GM19397 (cell line): ENCODE measurements around the gene TANC1.
A peak's percentile ranks its signal among the peaks of the same experiment; 100 is the strongest.

Experiments used
- ATAC-seq: cut with Tn5 transposase; IDR thresholded peaks from one replicate; pipeline ENCODE4 v1.9.1; 2021; ENCODE audit warnings: mild to moderate bottlenecking, moderate library complexity; ENCODE audit not compliant: unreplicated experiment

The TANC1 gene

DNA sequence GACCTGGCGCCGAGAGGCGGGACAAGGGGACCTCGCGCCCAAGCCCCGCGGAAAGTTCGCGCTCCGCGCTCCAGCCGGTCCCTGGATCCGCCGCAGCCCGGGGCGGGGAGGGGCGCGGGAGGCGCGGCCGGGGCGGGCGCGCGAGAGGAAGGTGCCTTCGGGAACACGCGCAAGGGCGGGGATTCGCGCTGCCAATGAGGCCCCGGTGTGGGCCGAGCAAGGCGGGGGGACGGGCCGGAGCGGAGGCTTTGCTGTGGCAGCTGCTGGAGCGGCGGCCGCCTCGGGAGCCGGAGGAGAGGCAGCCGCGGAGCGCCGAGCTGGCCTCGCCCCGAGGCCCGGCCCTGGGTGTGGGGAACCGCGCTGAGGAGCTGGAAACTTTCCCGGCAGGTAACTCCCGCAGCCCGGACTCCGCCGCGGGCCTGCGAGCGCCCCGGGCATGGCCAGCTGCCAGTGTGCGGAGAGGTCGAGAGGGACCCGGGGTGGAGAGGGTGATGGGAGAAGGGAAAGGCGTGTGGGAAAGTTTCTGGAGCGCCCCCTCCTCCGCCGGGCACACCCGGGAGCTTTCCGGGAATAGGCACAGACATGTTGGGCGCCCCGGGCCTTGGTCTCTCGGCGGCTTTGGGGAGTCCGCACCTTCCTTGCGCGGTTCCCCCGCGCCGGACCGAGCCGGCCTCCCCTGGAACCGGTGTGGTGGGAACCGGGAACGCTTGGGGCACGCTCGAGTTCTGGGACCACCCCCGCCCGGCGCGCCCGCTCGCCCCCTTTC lies at the start of gene TANC1:
Gene TANC1 (plus strand): TSS at position 245 of the 766 bp plus-strand sequence. CDS start 97,271 bp downstream, outside the sequence.
- ATAC-seq, result peak; percentile 93

DNA sequence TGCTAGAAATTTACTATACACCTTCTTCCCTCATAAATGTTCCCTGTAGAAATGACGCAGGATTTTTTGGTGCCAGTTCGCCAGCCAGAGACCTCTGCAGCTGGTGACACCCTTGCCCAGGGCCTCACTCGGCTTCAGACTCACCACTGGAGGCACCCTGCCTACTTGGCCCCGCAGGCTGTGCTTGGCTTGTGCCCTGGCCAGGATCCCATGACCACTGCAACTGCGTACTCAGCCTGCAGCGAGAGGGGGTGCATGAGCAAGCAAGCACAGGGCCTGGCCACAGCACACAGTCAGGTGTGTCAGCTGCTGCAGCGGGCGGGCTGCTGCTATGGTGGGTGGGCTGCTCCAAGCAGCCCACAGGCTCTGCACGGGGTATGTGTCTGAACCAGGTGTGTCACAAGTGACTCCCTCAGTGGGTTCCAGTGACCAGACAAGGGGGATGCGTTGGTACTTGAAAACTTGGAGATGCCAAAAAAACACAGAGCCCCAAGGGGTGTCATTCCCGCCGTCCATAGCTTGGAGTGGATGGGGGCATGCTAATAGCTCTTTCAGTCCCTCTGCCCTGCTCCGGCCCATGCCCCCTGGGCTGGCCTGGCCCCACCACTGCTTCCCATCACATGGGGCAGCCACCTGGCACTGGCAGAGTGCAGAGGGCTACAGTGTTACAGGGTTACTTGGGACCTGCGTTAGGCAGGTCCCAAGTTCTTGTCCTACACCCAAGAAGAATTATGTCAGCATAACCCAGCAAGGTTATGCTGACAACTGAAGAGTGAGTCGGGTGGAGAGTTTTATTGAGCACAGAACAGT lies 46.6 kb upstream of the TANC1 start:
- no peak for ATAC-seq

DNA sequence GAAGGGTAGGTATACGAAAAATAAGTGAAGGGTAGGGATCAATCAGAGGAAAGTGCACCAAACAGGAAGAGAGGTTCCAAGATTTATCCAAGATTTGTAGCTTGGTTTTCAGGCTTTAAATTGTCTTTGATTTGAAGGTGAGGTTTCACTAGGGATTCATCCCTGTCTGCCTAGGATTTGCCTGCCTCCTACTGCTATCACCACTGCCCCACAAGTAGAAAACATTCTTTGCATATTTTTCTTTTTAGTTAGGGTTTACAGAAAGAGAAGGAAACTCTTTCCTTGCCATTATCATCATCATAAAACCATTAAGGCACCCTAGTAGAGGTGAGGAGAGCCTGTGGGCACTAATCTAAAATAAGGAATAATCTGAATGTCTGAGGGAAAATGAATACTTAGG lies 45.8 kb upstream of the TANC1 start:
- no peak for ATAC-seq

DNA sequence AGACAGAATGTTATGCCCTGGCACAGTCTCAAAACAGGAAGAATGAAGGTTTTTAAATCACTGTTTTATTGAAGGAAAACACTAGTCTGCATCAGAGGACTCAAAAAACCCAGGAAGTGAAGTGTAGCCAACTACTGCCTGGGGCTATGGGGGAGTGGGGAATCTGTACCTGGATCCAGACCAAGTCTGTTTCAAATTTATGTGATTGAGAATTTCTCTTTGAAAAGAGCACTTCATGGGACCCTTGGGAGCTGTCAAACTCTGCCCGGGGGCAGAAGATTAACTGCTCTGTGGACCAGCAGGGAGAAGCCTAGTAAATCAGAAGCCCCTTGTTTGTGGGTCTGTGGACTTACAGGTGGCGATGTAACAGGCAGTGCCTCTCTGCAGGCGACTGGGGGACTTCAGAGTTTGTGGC lies 45.3 kb upstream of the TANC1 start:
- no peak for ATAC-seq

DNA sequence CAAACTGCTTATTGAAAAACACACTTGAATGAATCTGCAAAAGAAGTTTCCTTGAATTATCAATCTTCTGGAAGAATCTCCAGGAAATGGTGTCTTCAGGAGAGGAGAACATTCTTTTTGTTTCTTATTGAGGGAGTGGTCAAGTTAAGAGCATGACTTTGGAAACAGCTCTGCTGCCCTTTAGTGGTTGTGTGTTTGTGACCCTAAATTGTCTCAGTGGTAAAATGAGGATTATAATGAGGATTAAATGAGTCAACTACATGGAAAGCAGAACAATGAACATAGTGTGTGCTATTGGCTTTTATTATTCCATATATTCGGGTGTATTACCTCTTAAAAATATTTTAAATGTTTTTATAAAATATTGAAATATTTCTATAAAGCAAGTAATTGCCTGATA lies 44.8 kb upstream of the TANC1 start:
- ATAC-seq, result no peak

DNA sequence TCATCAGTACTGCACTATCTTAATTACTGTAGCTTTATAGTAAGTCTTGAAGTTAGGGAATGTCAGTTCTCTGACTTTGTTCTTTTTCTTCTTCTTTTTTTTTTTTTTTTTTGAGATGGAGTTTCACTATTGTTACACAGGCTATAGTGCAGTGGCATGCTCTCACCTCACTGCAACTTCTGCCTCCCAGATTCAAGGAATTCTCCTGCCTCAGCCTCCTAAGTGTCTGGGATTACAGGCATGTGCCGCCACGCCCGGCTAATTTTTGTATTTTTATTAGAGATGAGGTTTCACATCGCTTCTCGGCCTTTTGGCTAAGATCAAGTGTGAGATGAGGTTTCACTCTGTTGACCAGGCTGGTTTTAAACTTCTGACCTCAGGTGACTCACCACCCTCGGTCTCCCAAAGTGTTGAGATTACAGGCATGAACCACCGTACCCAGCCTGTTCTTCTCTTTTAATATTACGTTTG lies 41.9 kb upstream of the TANC1 start:
- ATAC-seq, result no peak

DNA sequence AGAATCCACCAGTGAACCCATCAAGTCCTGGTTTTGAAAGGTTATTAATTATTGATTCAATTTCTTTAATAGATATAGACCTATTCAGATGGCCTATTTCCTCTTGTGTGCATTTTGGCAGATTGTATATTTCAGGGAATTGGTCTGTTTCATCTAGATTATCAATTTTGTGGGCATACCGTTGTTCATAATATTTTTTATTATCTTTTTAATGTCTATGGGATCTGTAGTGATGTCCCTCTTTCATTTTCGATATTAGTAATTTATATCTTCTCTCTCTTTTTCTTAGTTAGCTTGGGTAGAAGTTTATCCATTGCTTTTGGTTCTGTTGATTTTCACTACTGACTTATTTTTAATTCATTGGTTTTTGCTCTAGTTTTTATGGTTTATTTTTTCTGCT lies 39.9 kb upstream of the TANC1 start:
- ATAC-seq, result no peak

DNA sequence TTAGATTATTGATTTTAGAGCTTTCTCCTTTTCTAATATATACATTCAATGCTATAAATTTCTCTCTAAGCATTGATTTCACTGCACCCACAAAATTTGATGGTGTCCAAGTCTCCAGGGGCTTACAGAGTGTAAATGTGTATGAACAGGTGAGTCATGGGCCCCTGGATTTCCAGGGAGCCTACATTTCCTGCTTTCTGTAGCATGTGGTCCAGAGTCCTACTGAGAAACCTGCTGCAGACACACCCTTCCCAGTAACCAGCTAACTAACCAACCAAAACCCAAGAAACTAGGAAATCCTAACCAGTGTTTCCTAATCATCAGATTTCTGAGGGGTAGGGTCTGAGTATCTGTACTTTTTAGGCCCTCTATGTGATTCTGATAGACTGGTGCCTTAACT lies 39.5 kb upstream of the TANC1 start:
- ATAC-seq, result no peak

DNA sequence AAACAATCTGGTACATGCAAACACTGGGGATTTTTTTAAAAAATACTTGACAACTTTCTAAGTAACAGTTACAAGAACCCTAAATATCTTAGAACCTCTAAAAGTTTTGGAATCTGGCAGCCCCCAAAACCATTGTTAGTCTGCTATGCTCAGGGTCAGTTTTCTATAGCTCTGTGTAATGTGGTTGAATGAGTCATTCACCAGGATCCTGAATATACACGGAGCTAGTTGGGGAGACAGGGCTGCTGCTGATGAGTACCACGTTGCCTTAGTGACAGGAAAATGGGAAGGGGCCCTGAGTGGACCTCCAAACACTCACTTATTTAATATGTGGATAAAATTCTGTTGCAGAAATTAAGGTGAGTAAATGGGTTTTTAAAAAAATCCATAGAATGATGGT lies 36.9 kb upstream of the TANC1 start:
- no peak for ATAC-seq

DNA sequence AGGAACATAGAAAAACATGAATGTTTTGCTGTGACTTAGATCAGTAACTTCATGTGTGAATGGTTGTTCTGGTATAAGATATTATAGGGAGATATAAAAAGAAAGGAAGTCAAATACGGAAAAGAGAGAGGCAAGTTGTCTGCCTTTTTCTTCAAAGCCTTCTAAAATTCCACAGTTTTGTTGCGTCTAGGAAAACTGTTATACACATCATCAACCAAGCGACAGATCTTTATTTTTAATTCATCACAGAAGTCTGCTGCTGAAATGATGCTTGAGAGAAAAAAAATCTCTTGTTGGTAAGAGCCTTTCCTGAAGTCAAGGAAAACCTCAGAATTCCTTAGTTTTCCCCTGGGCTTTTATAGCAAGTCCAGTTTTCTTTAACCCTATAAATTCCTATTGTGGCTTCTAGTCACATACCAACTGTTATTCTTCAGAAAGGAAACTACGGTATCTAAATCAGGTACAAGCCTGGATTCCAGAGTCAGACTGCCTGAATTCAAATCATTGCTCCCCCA lies 36.3 kb upstream of the TANC1 start:
- ATAC-seq, result no peak

DNA sequence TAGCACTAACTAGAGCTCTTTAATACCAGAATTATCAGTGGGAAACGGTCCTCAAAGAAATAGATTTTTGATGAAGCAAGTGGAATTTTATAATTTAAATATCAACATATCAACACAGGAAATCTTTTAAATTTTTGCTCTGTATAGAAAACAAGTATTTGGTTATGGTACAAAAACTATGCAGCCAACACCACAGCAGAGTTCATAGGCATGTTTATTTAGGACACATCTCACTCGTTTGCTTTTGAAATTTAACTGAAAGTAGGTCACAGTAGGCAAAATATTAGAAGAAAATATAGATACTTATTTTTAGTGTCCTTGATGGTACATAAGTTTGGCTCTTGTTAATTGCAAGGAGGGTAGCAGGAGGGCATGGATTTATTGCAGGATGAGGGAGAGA lies 34.3 kb upstream of the TANC1 start:
- ATAC-seq, result no peak

DNA sequence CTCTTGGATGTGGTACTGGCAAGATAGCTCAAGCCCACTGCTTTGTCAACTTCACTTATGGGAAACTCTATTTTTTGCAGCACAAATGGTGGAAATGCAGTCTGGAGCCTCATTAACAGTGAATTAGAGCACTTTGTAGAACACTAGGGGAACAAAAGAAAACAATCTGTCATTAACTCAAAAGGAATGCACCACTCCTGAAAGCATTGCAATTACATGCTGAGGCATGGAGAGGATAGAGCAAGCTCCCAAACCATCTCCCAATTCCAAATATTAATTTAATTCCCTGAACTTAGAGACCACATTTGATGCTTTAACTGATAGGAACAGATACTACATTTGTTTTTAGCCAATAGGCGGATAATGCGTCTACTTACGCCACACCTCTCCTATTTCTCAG lies 32.8 kb upstream of the TANC1 start:
- ATAC-seq, result no peak

DNA sequence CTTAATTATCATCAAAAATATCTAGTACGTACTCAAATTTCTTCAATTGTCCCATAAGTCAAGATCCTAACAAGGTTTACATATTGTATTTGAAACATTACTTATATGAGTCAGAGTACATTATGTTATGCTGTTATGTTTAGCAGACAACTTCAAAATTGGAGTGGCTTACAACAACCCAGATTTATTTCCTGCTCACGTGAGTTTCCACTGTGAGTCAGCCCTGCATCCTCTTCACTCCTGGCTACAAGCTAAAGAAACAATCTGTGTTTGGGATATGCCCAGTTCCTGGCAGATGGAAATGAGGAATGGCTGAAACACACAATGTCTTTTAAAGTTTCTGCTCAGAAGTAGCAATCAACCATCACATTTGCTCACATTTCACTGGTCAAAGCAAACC lies 31.5 kb upstream of the TANC1 start:
- no peak for ATAC-seq

DNA sequence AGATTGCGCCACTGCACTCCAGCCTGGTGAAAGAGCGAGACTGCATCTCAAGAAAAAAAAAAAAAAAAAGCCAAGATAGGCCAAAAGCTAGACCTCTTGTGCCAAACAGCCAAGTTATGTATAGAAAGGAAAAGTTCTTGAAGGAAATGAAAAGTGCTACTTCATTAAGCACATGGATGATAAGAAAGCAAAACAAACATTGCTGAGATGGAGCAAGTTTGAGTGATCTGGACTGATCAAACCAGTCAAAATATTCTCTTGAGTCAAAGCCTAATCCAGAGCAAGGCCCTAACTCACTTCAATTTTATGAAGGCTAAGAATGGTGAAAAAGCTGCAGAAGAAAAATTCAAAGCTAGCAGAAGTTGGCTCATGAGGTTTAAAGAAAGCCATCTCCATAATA lies 28.1 kb upstream of the TANC1 start:
- ATAC-seq, result no peak

DNA sequence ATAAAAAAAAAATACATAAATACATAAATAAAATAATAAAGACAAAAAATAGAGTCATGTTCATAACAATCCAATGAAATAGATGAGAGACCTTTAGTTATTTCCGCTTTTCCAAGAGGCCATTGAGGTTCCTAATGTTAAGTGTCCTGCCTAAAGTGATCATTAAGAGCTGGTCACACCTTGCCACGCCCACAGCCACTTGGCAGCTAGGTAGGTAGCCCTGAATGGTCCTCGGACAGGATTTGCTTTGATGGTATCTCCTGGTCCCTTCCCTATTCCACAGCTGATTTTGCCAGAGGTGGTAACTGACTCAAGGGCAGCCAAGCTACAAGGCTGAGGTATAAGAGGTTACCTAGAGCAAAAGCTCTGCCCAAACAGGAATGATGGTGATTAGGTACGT lies 24.5 kb upstream of the TANC1 start:
- no peak for ATAC-seq

DNA sequence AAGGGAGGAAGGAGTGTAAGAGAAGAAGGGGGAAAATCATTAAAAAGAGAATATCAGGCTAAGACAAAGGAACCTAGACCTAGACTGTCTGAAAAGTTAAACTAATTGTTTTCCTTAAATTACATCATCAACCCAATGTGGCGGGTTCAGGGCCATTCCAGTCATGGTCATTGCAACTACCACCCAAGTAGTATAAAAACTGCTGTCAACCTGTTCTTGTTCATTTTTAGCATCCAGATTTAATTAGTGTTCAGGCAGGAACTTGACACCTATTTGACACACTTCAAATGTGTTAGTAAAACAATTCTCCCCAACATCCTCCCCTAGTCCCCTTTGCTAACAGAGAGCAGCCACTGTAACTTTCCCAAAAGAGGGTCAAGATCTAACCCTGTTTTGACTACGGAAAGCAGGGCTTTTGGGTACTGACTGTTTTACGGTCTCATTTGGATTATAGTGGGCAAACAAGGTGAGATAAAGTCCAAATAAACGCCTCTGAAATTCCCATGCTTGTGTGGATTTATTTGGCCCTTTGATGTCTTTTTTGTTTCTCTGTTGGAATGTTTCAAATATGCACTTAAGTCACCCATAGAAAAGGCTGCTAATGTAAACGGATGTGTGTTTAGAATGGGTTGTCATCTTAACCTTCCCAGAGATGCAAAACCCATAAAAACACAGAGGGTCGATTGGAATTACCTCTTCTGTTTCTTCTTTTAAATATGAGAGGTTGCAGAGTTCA lies 19.3 kb upstream of the TANC1 start:
- no peak for ATAC-seq

DNA sequence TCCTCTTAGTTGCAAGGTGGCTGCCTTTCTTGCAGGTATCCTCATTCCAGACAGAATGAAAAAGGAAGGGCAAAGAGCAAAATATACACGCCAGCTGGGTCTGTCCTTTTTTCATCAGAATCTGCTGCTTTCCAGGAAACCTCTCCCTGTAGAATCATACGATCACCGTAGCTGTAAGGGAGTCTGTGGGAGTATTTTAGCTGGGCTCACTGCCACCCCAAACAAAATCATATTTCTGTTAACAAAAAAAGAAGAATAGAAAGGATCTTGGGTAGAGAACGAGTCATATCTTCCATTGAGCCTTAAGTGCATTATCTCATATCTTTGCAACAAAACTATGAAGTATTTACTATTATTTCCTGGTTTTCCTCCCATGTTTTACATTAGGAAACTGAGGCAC lies 15.0 kb upstream of the TANC1 start:
- no peak for ATAC-seq

DNA sequence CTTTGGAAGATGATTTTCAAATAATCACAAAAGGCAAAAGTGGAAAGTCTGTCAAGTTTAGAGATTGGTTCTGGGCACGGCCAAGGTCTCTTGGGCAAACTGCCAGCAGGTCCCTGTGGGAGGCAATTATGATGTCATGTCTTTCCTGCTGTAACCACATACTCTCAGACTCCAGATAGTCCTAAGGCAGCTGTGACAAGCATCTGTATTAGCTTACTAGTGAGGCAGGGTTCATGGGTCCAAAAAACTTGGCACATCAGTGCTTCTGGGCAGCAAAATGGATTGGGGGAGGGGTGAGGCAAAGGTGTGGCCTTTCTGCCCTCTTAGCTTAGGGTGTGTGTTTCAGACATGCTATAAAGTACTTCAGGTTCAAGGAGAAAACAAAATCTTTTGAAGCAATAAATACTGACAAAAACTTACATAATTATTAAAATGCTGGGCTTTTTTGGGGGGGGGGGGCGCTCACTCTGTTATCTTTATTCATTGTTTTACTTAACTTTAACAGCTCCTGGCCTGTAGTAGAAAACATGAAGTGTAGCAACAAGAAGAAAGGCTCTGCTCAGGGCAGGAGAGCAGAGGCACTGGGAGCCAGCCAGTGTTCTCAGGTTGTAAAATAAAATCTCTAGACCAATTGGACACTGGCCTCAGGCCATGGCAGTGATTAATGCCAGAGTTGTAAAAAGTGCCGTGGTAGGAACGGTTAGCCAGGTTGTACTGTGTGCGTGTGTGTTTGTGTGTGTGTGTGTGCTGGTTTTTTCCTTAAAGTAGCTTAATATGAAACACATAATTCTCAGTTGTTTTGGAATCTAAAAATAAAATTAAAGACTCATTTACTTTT lies 14.3 kb upstream of the TANC1 start:
- peak; percentile 71 for ATAC-seq

DNA sequence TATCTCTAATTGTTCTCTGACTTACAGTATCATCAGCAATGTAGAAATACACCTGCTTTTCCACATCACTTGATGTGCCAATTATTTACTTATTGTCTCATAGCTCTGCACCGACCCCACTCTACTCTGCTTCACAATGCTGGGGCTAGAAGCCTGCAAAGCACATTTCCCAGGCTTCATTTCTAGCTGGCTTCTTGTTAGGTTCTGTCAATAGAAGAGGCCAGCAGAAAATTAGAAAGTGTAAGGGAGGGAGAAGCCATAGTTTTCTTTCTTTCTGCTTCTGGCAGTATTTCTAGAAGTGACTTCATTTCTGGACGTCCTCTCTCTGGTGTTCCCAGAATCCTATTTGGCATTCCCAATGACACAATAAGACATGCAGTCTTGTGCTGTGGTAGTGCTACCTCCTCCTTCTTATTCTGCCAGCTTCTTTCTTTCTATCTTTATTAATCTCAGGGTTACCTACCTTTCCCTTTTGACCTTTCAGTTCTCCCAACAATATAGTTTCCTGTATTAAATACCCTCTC lies 12.5 kb upstream of the TANC1 start:
- no peak for ATAC-seq

DNA sequence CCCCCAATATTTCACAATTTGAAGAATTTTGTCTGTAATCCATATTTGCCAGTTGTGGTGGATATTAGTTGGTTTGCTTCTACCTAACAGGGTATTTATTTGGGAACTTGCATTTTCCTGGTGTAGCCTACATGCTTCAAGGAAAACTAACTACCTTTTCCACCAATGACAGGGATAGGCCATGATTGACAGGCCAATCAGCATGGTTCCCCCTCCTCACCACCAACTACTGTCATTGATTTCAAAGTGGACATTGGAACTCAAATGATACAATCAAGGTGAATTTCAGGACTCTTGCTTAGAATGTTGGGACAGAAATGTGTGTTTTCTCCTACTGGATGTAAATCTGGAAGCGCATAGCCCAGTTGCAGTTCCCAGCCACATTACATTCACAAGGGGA lies 10.1 kb upstream of the TANC1 start:
- ATAC-seq, result no peak
